A549 (cell line): ENCODE results near the gene CCDC187. TPM values are rescaled to one million over a fixed set of nuclear protein-coding genes. Genes with fewer than 3 reads are reported as not detected.

Experiments used
- ATAC-seq, 2 experiments: fragments of 200-7000 bp in 1 of 2; fragments of >200 bp in 1 of 2; cut with Nextera tagmentation in 1 of 2; cut with Tn5 transposase in 1 of 2; 3 replicates each; pipeline versions ENCODE4 v1.8.0 to v1.9.1; 2018 to 2020; ENCODE audit warnings: mild to moderate bottlenecking in 1 of 2, moderate library complexity in 1 of 2
- CTCF ChIA-PET: fragments of 300-600 bp; sonication (Branson Sonifier 250); formaldehyde crosslinking; extraction: SDS; loops from one replicate; lab custom pipeline; 2021; ENCODE audit warnings: antibody characterized with exemption, inconsistent platforms; lab: Yijun Ruan, JAX
- POLR2A ChIA-PET: fragments of 350-600 bp; formaldehyde crosslinking; extraction: SDS; loops from one replicate; lab custom pipeline; 2021; ENCODE audit warnings: antibody characterized with exemption, inconsistent platforms; lab: Yijun Ruan, JAX
- DNase-seq, 2 experiments: peaks; one replicate each; pipeline versions ENCODE4 v3.0.0 to v3.0.0-alpha.2; 2011 to 2016; ENCODE audit warnings: low read depth in 1 of 2, low spot score in 1 of 2
- FAIRE-seq: peaks from 2 replicates; lab custom pipeline; 2011; peaks lifted over from hg19 to GRCh38; lab: Jason Lieb, UNC
- H3K27ac ChIP-seq, 2 experiments: fragments of >200 bp; sonication (Bioruptor Twin); formaldehyde crosslinking; 3 replicates each; pipeline ENCODE4 v1.5.1; 2016 to 2017
- H3K4me1 ChIP-seq: fragments of >200 bp; sonication (Bioruptor Twin); formaldehyde crosslinking; 3 replicates; pipeline ENCODE4 v1.6.1; 2016
- H3K4me2 ChIP-seq: fragments of >200 bp; sonication (Bioruptor Twin); formaldehyde crosslinking; 3 replicates; pipeline ENCODE4 v1.6.1; 2016
- H3K4me3 ChIP-seq: fragments of >200 bp; sonication (Bioruptor Twin); formaldehyde crosslinking; 3 replicates; pipeline ENCODE4 v1.5.1; 2016
- H3K9me3 ChIP-seq: fragments of >200 bp; sonication (Bioruptor Twin); formaldehyde crosslinking; 3 replicates; pipeline ENCODE4 v1.6.1; 2016
- BHLHE40 ChIP-seq: IDR thresholded peaks from 2 replicates; pipeline ENCODE4 v1.6.1; 2012; ENCODE audit warnings: low read depth, low read length, inconsistent platforms
- CHD2 ChIP-seq: fragments of 150-350 bp; IDR thresholded peaks from 2 replicates; pipeline ENCODE4 v1.6.1; 2014; ENCODE audit warnings: low read length; ENCODE audit not compliant: partially characterized antibody
- EHMT2 ChIP-seq: fragments of 200-600 bp; sonication (generic); IDR thresholded peaks from 2 replicates; pipeline ENCODE4 v1.6.1; 2016; ENCODE audit warnings: antibody characterized with exemption, low read depth, mild to moderate bottlenecking, moderate library complexity
- EP300 ChIP-seq, 2 experiments: fragments of >200 bp; sonication (Bioruptor Twin); formaldehyde crosslinking; IDR thresholded peaks; 2 replicates in 1 of 2; 3 replicates in 1 of 2; pipeline ENCODE4 v1.6.1; 2016 to 2017
- PHF8 ChIP-seq: fragments of 200-600 bp; sonication (generic); IDR thresholded peaks from 2 replicates; pipeline ENCODE4 v1.6.1; 2016; ENCODE audit warnings: low read depth, mild to moderate bottlenecking, antibody characterized with exemption, moderate library complexity, borderline replicate concordance
- RAD21 ChIP-seq, 2 experiments: fragments of >200 bp in 1 of 2; sonication (Bioruptor Twin) in 1 of 2; formaldehyde crosslinking in 1 of 2; IDR thresholded peaks in 1 of 2; conservative IDR thresholded peaks in 1 of 2; 2 replicates in 1 of 2; 3 replicates in 1 of 2; pipeline ENCODE4 v1.6.1; 2012 to 2018; ENCODE audit warnings: inconsistent platforms in 1 of 2
- RARB ChIP-seq: fragments of 250-450 bp; sonication (Bioruptor Pico); IDR thresholded peaks from 2 replicates; pipeline ENCODE4 v1.8.0; 2021; ENCODE audit warnings: mild to moderate bottlenecking, moderate library complexity
- RCOR1 ChIP-seq: fragments of 150-350 bp; IDR thresholded peaks from 2 replicates; pipeline ENCODE4 v1.6.1; 2014; ENCODE audit warnings: antibody characterized with exemption, low read length, low read depth
- RNF2 ChIP-seq: fragments of 200-600 bp; sonication (generic); IDR thresholded peaks from 2 replicates; pipeline ENCODE4 v1.6.1; 2016; ENCODE audit warnings: low read depth, mild to moderate bottlenecking, antibody characterized with exemption, moderate library complexity, borderline replicate concordance
- SMC3 ChIP-seq: fragments of >200 bp; sonication (Bioruptor Twin); formaldehyde crosslinking; IDR thresholded peaks from 3 replicates; pipeline ENCODE4 v1.6.1; 2018; ENCODE audit warnings: inconsistent platforms
- ZNF302 ChIP-seq: fragments of 250-450 bp; sonication (Bioruptor Pico); IDR thresholded peaks from 2 replicates; pipeline ENCODE4 v1.9.0; 2021; ENCODE audit warnings: inconsistent platforms, mild to moderate bottlenecking, moderate library complexity
- WGBS: methylation state at CpG from one replicate; pipeline ENCODE4 v1.1.6; 2017; ENCODE audit errors: missing lambda C conversion rate; 5-methylcytosine and 5-hydroxymethylcytosine counted together
- polyA plus RNA-seq, 4 experiments: library from polyadenylated mRNA; depleted of rRNA in 3 of 4; stranded (reverse); fragments of >200 nt; fragmentation: RNase III in 1 of 4; extraction: RNeasy Plus Mini Kit Qiagen cat#74134 plus additional on column Dnase treatment in 1 of 4; gene quantifications; 2 replicates in 3 of 4; 3 replicates in 1 of 4; pipeline ENCODE4 v1.2.3, GENCODE V29; 2011 to 2017
- TF ChIP-seq, protein P1 (sequence below): fragments of >200 bp; sonication (Bioruptor Twin); formaldehyde crosslinking; IDR thresholded peaks from 3 replicates; pipeline ENCODE4 v1.5.1; 2016
- TF ChIP-seq, protein P2 (sequence below): fragments of 150-350 bp; IDR thresholded peaks from 2 replicates; pipeline ENCODE4 v1.6.1; 2014; ENCODE audit warnings: low read depth, mild to moderate bottlenecking, low read length
- TF ChIP-seq, protein P3 (sequence below): fragments of 250-450 bp; sonication (Bioruptor Pico); IDR thresholded peaks from 2 replicates; pipeline ENCODE4 v1.5.0; 2020; ENCODE audit warnings: low read depth, mild to moderate bottlenecking, moderate library complexity

CCDC187 gene
- polyA plus RNA-seq, 2 of the 4 experiments (the other 2 are of a cell fraction) = under 0.01 TPM; not detected in 1

DNA sequence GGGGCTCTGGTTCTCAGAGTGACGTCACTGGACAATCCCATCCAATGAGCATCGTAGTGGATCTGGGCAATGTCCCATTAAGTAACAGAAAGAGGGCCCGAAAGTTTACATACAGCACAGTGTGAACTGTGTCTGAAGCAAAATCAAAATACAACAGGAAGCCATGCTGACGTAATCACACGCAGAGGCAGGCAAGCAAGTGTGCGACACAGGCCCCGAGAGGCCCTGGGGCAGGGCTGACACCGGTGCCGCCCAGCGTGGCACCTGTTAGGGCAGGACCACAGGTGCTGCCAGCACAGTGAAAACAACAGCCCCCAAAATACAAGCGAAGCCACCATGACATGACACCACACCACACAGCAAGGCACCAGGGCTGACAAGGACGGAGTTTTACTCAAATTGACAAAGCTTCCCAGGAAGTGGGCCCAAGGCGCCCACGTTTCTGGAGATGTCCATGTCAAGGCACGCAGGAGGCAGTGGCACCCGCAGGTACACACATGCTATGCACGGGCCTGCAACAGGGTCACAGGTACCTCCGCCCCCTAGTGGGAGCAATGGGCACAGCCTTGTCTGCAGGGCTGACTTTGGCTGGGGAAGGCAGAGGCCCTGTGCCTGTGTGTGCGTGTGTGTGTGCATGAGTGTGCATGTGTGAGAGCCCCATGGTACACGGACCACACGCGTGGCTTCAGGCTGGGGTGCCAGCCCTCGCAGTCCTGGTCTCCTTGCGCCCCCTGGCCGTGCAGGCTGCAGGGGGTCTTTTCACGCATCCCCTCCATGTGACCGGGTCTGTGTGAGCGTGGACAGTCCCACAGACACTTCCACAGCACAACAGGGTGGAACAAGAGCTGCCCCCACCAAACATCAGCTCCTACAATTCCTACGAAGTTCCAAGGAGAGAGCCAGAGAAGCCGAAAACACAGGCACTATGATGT lies 77.9 kb downstream of the CCDC187 start:
- DNase-seq = peak; percentile 72 to 74
- ChIA-PET POLR2A (no interaction called here), CTCF (interaction anchor here (0.5 to 6.4 kb wide), 34 partner anchors 9 to 362 kb away, joined by 3 to 61 read pairs (median 4); no protein-coding TSS in a partner anchor)
- H3K4me3 ChIP-seq = no peak overlapping the region
- no peak overlapping the region for H3K27ac ChIP-seq
- ATAC-seq = peak; percentile 91 to 95
- no peak for FAIRE-seq
- WGBS = 63% methylated on average over 23 of the region's 30 CpGs
- H3K4me2 ChIP-seq = no peak overlapping the region
- peaks cover 18% of the 10 kb centered on the region for H3K4me1 ChIP-seq
- TF ChIP-seq, protein P1, sequence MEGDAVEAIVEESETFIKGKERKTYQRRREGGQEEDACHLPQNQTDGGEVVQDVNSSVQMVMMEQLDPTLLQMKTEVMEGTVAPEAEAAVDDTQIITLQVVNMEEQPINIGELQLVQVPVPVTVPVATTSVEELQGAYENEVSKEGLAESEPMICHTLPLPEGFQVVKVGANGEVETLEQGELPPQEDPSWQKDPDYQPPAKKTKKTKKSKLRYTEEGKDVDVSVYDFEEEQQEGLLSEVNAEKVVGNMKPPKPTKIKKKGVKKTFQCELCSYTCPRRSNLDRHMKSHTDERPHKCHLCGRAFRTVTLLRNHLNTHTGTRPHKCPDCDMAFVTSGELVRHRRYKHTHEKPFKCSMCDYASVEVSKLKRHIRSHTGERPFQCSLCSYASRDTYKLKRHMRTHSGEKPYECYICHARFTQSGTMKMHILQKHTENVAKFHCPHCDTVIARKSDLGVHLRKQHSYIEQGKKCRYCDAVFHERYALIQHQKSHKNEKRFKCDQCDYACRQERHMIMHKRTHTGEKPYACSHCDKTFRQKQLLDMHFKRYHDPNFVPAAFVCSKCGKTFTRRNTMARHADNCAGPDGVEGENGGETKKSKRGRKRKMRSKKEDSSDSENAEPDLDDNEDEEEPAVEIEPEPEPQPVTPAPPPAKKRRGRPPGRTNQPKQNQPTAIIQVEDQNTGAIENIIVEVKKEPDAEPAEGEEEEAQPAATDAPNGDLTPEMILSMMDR = peak; percentile 72
- no peak for TF ChIP-seq RARB
- TF ChIP-seq BHLHE40 = 0 out of 2 replicates have a peak, but pooled peaks have one; percentile 5
- TF ChIP-seq ZNF302 (CRISPR knock-in tag) = no peak
- TF ChIP-seq EP300 (IDR thresholded peaks at IDR 0.05) = no peak
- TF ChIP-seq SMC3 = peak; percentile 65
- peak; percentile 36 to 58; a peak in 4 of 5 replicates for TF ChIP-seq RAD21 (conservative IDR thresholded peaks at IDR 0.05 in 1 of 2, IDR thresholded peaks at IDR 0.05 in 1 of 2)
- H3K9me3 ChIP-seq = no peaks in the 10 kb centered on the region

DNA sequence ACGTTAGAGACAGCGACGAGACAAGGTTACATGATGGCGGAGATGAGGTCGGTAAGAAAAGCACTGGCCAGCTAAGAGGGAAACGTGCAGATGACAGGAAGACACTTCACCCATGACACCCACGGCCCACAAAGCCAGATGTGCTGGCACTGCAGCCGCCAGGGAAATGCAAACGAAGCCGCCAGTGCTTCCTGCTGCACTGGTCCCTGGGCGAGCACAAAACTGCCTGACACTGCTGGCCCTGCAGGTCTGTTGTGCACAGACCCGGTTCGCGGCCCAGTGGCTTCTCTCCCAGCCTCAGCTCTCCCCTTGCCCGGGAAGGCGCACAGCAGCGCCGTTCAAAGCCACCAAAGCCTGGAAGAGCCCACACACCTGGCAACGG lies 78.5 kb downstream of the CCDC187 start:
- Histone ChIP-seq H3K4me1 (peaks cover 25% of the 10 kb centered on the region), H3K4me2 (no peak overlapping the region), H3K27ac (no peak overlapping the region), H3K9me3 (no peaks in the 10 kb centered on the region), H3K4me3 (no peak overlapping the region)
- DNase-seq = no peak
- ATAC-seq = no peak
- no peak for TF ChIP-seq CHD2
- no peak for TF ChIP-seq PHF8
- TF ChIP-seq, protein P2, sequence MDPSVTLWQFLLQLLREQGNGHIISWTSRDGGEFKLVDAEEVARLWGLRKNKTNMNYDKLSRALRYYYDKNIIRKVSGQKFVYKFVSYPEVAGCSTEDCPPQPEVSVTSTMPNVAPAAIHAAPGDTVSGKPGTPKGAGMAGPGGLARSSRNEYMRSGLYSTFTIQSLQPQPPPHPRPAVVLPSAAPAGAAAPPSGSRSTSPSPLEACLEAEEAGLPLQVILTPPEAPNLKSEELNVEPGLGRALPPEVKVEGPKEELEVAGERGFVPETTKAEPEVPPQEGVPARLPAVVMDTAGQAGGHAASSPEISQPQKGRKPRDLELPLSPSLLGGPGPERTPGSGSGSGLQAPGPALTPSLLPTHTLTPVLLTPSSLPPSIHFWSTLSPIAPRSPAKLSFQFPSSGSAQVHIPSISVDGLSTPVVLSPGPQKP = no peak
- TF ChIP-seq RNF2 = no peak
- TF ChIP-seq RCOR1 = no peak
- TF ChIP-seq, protein P3, sequence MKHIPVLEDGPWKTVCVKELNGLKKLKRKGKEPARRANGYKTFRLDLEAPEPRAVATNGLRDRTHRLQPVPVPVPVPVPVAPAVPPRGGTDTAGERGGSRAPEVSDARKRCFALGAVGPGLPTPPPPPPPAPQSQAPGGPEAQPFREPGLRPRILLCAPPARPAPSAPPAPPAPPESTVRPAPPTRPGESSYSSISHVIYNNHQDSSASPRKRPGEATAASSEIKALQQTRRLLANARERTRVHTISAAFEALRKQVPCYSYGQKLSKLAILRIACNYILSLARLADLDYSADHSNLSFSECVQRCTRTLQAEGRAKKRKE (CRISPR knock-in tag) = no peak
- no peak for TF ChIP-seq SMC3
- FAIRE-seq = no peak
- WGBS = 90% methylated on average over 15 of the region's 19 CpGs
- CTCF ChIA-PET = interaction anchor here (0.6 to 6.4 kb wide), 29 partner anchors 9 to 362 kb away, joined by 3 to 61 read pairs (median 5); no protein-coding TSS in a partner anchor
- POLR2A ChIA-PET = no interaction called here

DNA sequence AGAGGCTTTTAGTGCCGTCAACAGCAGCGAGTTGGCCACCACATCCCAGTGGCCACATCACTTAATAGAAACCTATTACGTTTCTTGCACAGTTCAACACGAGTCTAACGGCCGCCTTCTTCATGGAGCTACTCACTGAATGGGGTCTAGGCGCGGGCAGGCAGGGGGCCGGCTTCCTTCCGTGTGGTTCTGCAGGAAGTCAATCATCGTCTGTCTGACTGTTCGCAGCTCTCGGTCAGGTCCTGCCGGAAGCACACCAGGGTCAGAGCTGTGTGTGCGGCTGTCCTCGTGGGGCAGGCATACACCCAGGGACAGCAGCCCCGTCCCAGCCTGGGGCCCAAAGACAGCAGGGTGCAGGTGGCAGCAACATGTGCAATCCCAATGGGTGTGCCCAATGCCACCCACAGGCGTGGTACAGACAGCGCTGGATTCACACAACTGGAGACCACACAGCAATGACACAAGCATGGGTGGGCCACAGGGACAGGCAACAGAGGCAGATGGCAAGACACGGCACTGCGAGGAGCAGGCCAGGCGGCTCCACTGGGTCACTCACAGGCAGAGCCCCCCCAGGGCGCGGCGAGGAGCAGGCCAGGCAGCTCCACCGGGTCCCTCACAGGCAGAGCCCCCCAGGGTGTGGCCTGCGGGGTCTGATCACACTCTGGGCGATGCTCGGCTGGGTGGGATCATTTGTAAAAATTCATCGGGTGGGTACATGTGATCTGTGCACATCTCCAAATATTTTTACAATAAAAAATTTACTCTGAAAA lies 79.8 kb downstream of the CCDC187 start:
- ChIA-PET CTCF (interaction anchor here (0.6 to 6.4 kb wide), 23 partner anchors 8 to 360 kb away, joined by 3 to 61 read pairs (median 4); no protein-coding TSS in a partner anchor), POLR2A (no interaction called here)
- WGBS = 94% methylated on average over 27 of the region's 30 CpGs
- no peak for TF ChIP-seq EHMT2
- ATAC-seq (no peak), FAIRE-seq (no peak), DNase-seq (no peak)
- H3K4me3 ChIP-seq = no peak overlapping the region
- H3K4me1 ChIP-seq = peaks cover 32% of the 10 kb centered on the region
- H3K4me2 ChIP-seq = no peak overlapping the region
- H3K9me3 ChIP-seq = no peaks in the 10 kb centered on the region
- no peak overlapping the region for H3K27ac ChIP-seq
